Smooth muscle cell (in vitro differentiated cells): Measurements from ENCODE around the gene FKBP5. TPM values are rescaled to one million over a fixed set of nuclear protein-coding genes. Genes with fewer than 3 reads are reported as not detected.

Source experiments
- DNase-seq: peaks from one replicate; lab custom pipeline; 2025; ENCODE audit not compliant: unreplicated experiment; lab: John Stamatoyannopoulos, UW
- H2AFZ ChIP-seq: fragments of 200-600 bp; sonication (generic); 2 replicates; pipeline ENCODE4 v1.6.0; 2016; ENCODE audit warnings: antibody characterized with exemption, low read depth, mild to moderate bottlenecking
- H3F3A ChIP-seq: fragments of 200-600 bp; sonication (generic); 2 replicates; pipeline ENCODE4 v1.6.0; 2017; ENCODE audit warnings: antibody characterized with exemption, low read depth
- H3K27ac ChIP-seq: fragments of 200-600 bp; sonication (generic); 2 replicates; pipeline ENCODE4 v1.5.1; 2016; ENCODE audit warnings: low read depth, mild to moderate bottlenecking
- H3K27me3 ChIP-seq: fragments of 200-600 bp; sonication (generic); 2 replicates; pipeline ENCODE4 v1.6.1; 2016; ENCODE audit warnings: low read depth, mild to moderate bottlenecking
- H3K36me3 ChIP-seq: fragments of 200-600 bp; sonication (generic); 2 replicates; pipeline ENCODE4 v1.5.1; 2016; ENCODE audit warnings: low read depth
- H3K4me1 ChIP-seq: fragments of 200-600 bp; sonication (generic); 2 replicates; pipeline ENCODE4 v1.5.1; 2016; ENCODE audit warnings: low read depth
- H3K4me2 ChIP-seq: fragments of 200-600 bp; sonication (generic); 2 replicates; pipeline ENCODE4 v1.6.0; 2016; ENCODE audit warnings: mild to moderate bottlenecking
- H3K4me3 ChIP-seq: fragments of 200-600 bp; sonication (generic); 2 replicates; pipeline ENCODE4 v1.5.1; 2016; ENCODE audit warnings: mild to moderate bottlenecking
- H3K79me2 ChIP-seq: fragments of 200-600 bp; sonication (generic); 2 replicates; pipeline ENCODE4 v1.6.0; 2016; ENCODE audit warnings: low read depth, mild to moderate bottlenecking
- H3K9ac ChIP-seq: fragments of 200-600 bp; sonication (generic); 2 replicates; pipeline ENCODE4 v1.6.0; 2016; ENCODE audit warnings: low read depth
- H3K9me3 ChIP-seq: fragments of 200-600 bp; sonication (generic); replicated peaks from 2 replicates; pipeline ENCODE4 v1.5.1; 2016; ENCODE audit warnings: low read depth
- H4K20me1 ChIP-seq: fragments of 200-600 bp; sonication (generic); 2 replicates; pipeline ENCODE4 v1.6.0; 2016; ENCODE audit warnings: low read depth
- CTCF ChIP-seq: fragments of 200-600 bp; sonication (generic); IDR thresholded peaks from 2 replicates; pipeline ENCODE4 v1.5.1; 2017; ENCODE audit warnings: borderline replicate concordance, mild to moderate bottlenecking, antibody characterized with exemption; ENCODE audit not compliant: insufficient read depth, poor library complexity, severe bottlenecking
- WGBS: methylation state at CpG from one replicate; pipeline ENCODE4 v1.1.7; 2016; ENCODE audit warnings: low lambda C conversion rate; 5-methylcytosine and 5-hydroxymethylcytosine counted together
- microRNA-seq: library from miRNA; unstranded; fragments of <30 nt; microRNA quantifications from one replicate; pipeline ENCODE4, GENCODE V29; 2016; ENCODE audit warnings: borderline number of aligned reads
- polyA plus RNA-seq: library from polyadenylated mRNA; unstranded; fragments of >200 nt; fragmentation: Nextera tagmentation; extraction: Ambion mirVana; gene quantifications from 2 replicates; pipeline ENCODE4 v1.2.1, GENCODE V29; 2016
- small RNA-seq: library from RNA; depleted of rRNA; stranded (forward); fragments of <200 nt; gene quantifications from one replicate; pipeline ENCODE3, GENCODE V24; 2014
- total RNA-seq: library from RNA; depleted of rRNA; stranded (reverse); fragments of >200 nt; gene quantifications from 2 replicates; pipeline ENCODE4 v1.2.3, GENCODE V29; 2014

The FKBP5 gene
- total and polyA plus RNA-seq, 2 experiments from 2014 or later = 0.85 to 3.8 TPM

- no peaks in the 10 kb centered on the region for H3K9me3 ChIP-seq
- TF ChIP-seq CTCF = no peak
- H3K9ac ChIP-seq = no peak overlapping the region
- no peaks in the 10 kb centered on the region for H3K36me3 ChIP-seq
- H4K20me1 ChIP-seq = no peaks in the 10 kb centered on the region
- no peak overlapping the region for H2AFZ ChIP-seq
- peaks cover 14% of the 10 kb centered on the region for H3K4me1 ChIP-seq
- H3K79me2 ChIP-seq = no peaks in the 10 kb centered on the region
- no peak overlapping the region for H3K27ac ChIP-seq
- no peaks in the 10 kb centered on the region for H3K27me3 ChIP-seq
- H3F3A ChIP-seq = no peaks in the 10 kb centered on the region
- no peak overlapping the region for H3K4me3 ChIP-seq
- no peak overlapping the region for H3K4me2 ChIP-seq
- 87% methylated on average over 4 of the region's 4 CpGs for WGBS
- DNase-seq = no peak
Observed at GRCh38 chr6:35532126-35532525, 156.6 kb downstream of the FKBP5 start.

- no peaks in the 10 kb centered on the region for H3K36me3 ChIP-seq
- no peak overlapping the region for H3K4me3 ChIP-seq
- no peak for TF ChIP-seq CTCF
- H3F3A ChIP-seq = no peaks in the 10 kb centered on the region
- WGBS = 87% methylated on average over 3 of the region's 3 CpGs
- H3K27ac ChIP-seq = no peak overlapping the region
- no peak overlapping the region for H3K4me2 ChIP-seq
- no peaks in the 10 kb centered on the region for H3K27me3 ChIP-seq
- H3K4me1 ChIP-seq = no peaks in the 10 kb centered on the region
- no peak overlapping the region for H3K9ac ChIP-seq
- no peak overlapping the region for H2AFZ ChIP-seq
- no peaks in the 10 kb centered on the region for H4K20me1 ChIP-seq
- no peak for DNase-seq
- no peaks in the 10 kb centered on the region for H3K79me2 ChIP-seq
- no peaks in the 10 kb centered on the region for H3K9me3 ChIP-seq
Observed at GRCh38 chr6:35524380-35525020, 164.2 kb downstream of the FKBP5 start.

Small RNAs within 50 kb of the gene (microRNA-seq; reads per million reads assigned to microRNA genes)
- gene MIR5690 = not detected

Small RNAs within 50 kb of the gene (small RNA-seq; reads per million reads assigned to genes)
- gene MIR5690 = not detected
- not detected for gene RF00561

Other genes starting within 250 kb of the FKBP5 start
- gene FANCE, start 236.6 kb downstream of the FKBP5 start, total RNA-seq = 2.3 and 3.6 TPM in 2 replicates
- 5.6 and 7.3 TPM in 2 replicates for gene FANCE, start 236.6 kb downstream of the FKBP5 start, polyA plus RNA-seq
- 1,012 and 1,090 TPM in 2 replicates for gene RPL10A, start 220.5 kb downstream of the FKBP5 start, total RNA-seq
- 307 and 339 TPM in 2 replicates for gene RPL10A, start 220.5 kb downstream of the FKBP5 start, polyA plus RNA-seq
- gene TEAD3, start 191.8 kb downstream of the FKBP5 start, total RNA-seq = 22.5 and 29.1 TPM in 2 replicates
- 40.6 and 42.8 TPM in 2 replicates for gene TEAD3, start 191.8 kb downstream of the FKBP5 start, polyA plus RNA-seq
- gene TULP1, start 176.0 kb downstream of the FKBP5 start, total RNA-seq = 0.31 TPM in 1 of 2 replicates, not detected in the other
- gene TULP1, start 176.0 kb downstream of the FKBP5 start, polyA plus RNA-seq = 0.26 and 0.78 TPM in 2 replicates
- gene ARMC12, start 48.1 kb upstream of the FKBP5 start, total RNA-seq = 0.18 and 3.5 TPM in 2 replicates
- gene ARMC12, start 48.1 kb upstream of the FKBP5 start, polyA plus RNA-seq = not detected in 2 replicates
- not detected in 2 replicates for gene CLPSL2, start 87.7 kb upstream of the FKBP5 start, total RNA-seq
- 1.9 and 2.0 TPM in 2 replicates for gene CLPSL2, start 87.7 kb upstream of the FKBP5 start, polyA plus RNA-seq
- not detected in 2 replicates for gene CLPSL1, start 92.1 kb upstream of the FKBP5 start, total RNA-seq
- not detected in 2 replicates for gene CLPSL1, start 92.1 kb upstream of the FKBP5 start, polyA plus RNA-seq
- gene CLPS, start 108.4 kb upstream of the FKBP5 start, total RNA-seq = not detected in 2 replicates
- gene CLPS, start 108.4 kb upstream of the FKBP5 start, polyA plus RNA-seq = not detected in 2 replicates
- not detected in 2 replicates for gene LHFPL5, start 116.4 kb upstream of the FKBP5 start, total RNA-seq
- gene LHFPL5, start 116.4 kb upstream of the FKBP5 start, polyA plus RNA-seq = not detected in 2 replicates
- gene SRPK1, start 232.2 kb upstream of the FKBP5 start, total RNA-seq = 45.7 and 57.8 TPM in 2 replicates
- gene SRPK1, start 232.2 kb upstream of the FKBP5 start, polyA plus RNA-seq = 28.2 and 33.8 TPM in 2 replicates